Hepatocyte (in vitro differentiated cells): ENCODE measurements around the gene MEG3. TPM values are rescaled to one million over a fixed set of nuclear protein-coding genes. Genes with fewer than 3 reads are reported as not detected.

Source experiments
- DNase-seq: peaks from one replicate; pipeline ENCODE4 v3.0.0-alpha.2; 2016; ENCODE audit warnings: low spot score
- H2AFZ ChIP-seq: fragments of 200-600 bp; sonication (generic); 2 replicates; pipeline ENCODE4 v1.6.0; 2016; ENCODE audit warnings: antibody characterized with exemption, mild to moderate bottlenecking
- H3K27ac ChIP-seq: fragments of 200-600 bp; sonication (generic); 2 replicates; pipeline ENCODE4 v1.5.1; 2016; ENCODE audit warnings: mild to moderate bottlenecking
- H3K27me3 ChIP-seq: fragments of 200-600 bp; sonication (generic); 2 replicates; pipeline ENCODE4 v1.6.1; 2016
- H3K36me3 ChIP-seq: fragments of 200-600 bp; sonication (generic); replicated peaks from 2 replicates; pipeline ENCODE4 v1.5.1; 2016; ENCODE audit warnings: low read depth; ENCODE audit not compliant: insufficient read depth
- H3K4me1 ChIP-seq: fragments of 200-600 bp; sonication (generic); 2 replicates; pipeline ENCODE4 v1.5.1; 2016; ENCODE audit warnings: mild to moderate bottlenecking, moderate library complexity; ENCODE audit not compliant: insufficient read depth
- H3K4me2 ChIP-seq: fragments of 200-600 bp; sonication (generic); 2 replicates; pipeline ENCODE4 v1.6.0; 2016
- H3K4me3 ChIP-seq: fragments of 200-600 bp; sonication (generic); 2 replicates; pipeline ENCODE4 v1.5.1; 2016; ENCODE audit warnings: mild to moderate bottlenecking
- H3K79me2 ChIP-seq: fragments of 200-600 bp; sonication (generic); 2 replicates; pipeline ENCODE4 v1.6.0; 2017; ENCODE audit warnings: mild to moderate bottlenecking
- H3K9me2 ChIP-seq: fragments of 200-600 bp; sonication (generic); replicated peaks from 2 replicates; pipeline ENCODE4 v1.6.0; 2017; ENCODE audit warnings: mild to moderate bottlenecking; ENCODE audit not compliant: insufficient read depth
- H3K9me3 ChIP-seq: fragments of 200-600 bp; sonication (generic); 2 replicates; pipeline ENCODE4 v1.5.1; 2016; ENCODE audit warnings: low read depth, mild to moderate bottlenecking
- H4K20me1 ChIP-seq: fragments of 200-600 bp; sonication (generic); 2 replicates; pipeline ENCODE4 v1.6.0; 2016; ENCODE audit warnings: mild to moderate bottlenecking; ENCODE audit not compliant: insufficient read depth, poor library complexity, severe bottlenecking
- EZH2 ChIP-seq: fragments of 200-600 bp; sonication (generic); IDR thresholded peaks from 2 replicates; pipeline ENCODE4 v1.6.1; 2016; ENCODE audit warnings: antibody characterized with exemption, mild to moderate bottlenecking, borderline replicate concordance
- EZH2phosphoT487 ChIP-seq: fragments of 200-600 bp; sonication (generic); IDR thresholded peaks from one replicate; pipeline ENCODE4 v1.6.1; 2018; ENCODE audit warnings: antibody characterized with exemption, mild to moderate bottlenecking, low read depth, moderate library complexity; ENCODE audit not compliant: unreplicated experiment, severe bottlenecking
- WGBS: methylation state at CpG from one replicate; pipeline ENCODE4 v1.1.6; 2016; ENCODE audit warnings: low lambda C conversion rate; ENCODE audit errors: missing lambda C conversion rate; 5-methylcytosine and 5-hydroxymethylcytosine counted together
- polyA plus RNA-seq: library from polyadenylated mRNA; unstranded; fragments of >200 nt; fragmentation: Nextera tagmentation; extraction: Ambion mirVana; gene quantifications from 2 replicates; pipeline ENCODE4 v1.2.1, GENCODE V29; 2016
- total RNA-seq: library from RNA; depleted of rRNA; stranded (reverse); fragments of >200 nt; gene quantifications from 2 replicates; pipeline ENCODE4 v1.2.3, GENCODE V29; 2014
- TF ChIP-seq, protein P1 (sequence below): fragments of 200-600 bp; sonication (generic); IDR thresholded peaks from 2 replicates; pipeline ENCODE4 v1.5.1; 2016; ENCODE audit warnings: antibody characterized with exemption, mild to moderate bottlenecking; ENCODE audit not compliant: poor library complexity

MEG3 gene
- total and polyA plus RNA-seq, 2 experiments from 2014 or later = not detected

DNA sequence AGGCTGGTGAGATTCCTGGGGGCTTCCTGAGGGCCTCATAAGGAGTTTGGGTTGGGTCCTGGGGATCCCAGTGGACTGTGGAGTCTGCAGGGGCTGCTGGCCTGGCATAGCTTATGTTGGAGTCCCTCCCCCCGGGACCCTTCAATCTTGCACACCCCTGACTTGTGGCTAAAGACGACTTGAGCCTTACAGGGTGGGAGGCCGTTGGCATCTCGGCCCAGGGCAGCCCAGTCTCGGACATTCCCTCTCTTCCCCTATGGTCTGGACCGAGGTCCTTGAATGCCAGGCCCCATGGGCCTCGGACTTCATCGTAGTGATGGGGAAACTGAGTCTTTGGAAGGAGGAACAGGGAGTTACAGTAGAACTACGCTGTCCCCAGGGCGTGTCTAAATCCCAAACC is 65.1 kb downstream of the MEG3 start:
- Histone ChIP-seq H3K4me1 (peaks cover 24% of the 10 kb centered on the region), H3K4me2 (no peak overlapping the region), H2AFZ (no peak overlapping the region), H3K79me2 (no peaks in the 10 kb centered on the region), H3K36me3 (no peaks in the 10 kb centered on the region), H3K9me3 (no peaks in the 10 kb centered on the region), H3K4me3 (no peak overlapping the region), H3K27me3 (no peaks in the 10 kb centered on the region), H3K9me2 (no peaks in the 10 kb centered on the region), H4K20me1 (no peaks in the 10 kb centered on the region), H3K27ac (no peak overlapping the region)
- 92% methylated on average over 10 of the region's 10 CpGs for WGBS
- TF ChIP-seq EZH2phosphoT487 = no peak
- no peak for TF ChIP-seq EZH2
- TF ChIP-seq, protein P1, sequence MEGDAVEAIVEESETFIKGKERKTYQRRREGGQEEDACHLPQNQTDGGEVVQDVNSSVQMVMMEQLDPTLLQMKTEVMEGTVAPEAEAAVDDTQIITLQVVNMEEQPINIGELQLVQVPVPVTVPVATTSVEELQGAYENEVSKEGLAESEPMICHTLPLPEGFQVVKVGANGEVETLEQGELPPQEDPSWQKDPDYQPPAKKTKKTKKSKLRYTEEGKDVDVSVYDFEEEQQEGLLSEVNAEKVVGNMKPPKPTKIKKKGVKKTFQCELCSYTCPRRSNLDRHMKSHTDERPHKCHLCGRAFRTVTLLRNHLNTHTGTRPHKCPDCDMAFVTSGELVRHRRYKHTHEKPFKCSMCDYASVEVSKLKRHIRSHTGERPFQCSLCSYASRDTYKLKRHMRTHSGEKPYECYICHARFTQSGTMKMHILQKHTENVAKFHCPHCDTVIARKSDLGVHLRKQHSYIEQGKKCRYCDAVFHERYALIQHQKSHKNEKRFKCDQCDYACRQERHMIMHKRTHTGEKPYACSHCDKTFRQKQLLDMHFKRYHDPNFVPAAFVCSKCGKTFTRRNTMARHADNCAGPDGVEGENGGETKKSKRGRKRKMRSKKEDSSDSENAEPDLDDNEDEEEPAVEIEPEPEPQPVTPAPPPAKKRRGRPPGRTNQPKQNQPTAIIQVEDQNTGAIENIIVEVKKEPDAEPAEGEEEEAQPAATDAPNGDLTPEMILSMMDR = no peak
- DNase-seq = no peak

DNA sequence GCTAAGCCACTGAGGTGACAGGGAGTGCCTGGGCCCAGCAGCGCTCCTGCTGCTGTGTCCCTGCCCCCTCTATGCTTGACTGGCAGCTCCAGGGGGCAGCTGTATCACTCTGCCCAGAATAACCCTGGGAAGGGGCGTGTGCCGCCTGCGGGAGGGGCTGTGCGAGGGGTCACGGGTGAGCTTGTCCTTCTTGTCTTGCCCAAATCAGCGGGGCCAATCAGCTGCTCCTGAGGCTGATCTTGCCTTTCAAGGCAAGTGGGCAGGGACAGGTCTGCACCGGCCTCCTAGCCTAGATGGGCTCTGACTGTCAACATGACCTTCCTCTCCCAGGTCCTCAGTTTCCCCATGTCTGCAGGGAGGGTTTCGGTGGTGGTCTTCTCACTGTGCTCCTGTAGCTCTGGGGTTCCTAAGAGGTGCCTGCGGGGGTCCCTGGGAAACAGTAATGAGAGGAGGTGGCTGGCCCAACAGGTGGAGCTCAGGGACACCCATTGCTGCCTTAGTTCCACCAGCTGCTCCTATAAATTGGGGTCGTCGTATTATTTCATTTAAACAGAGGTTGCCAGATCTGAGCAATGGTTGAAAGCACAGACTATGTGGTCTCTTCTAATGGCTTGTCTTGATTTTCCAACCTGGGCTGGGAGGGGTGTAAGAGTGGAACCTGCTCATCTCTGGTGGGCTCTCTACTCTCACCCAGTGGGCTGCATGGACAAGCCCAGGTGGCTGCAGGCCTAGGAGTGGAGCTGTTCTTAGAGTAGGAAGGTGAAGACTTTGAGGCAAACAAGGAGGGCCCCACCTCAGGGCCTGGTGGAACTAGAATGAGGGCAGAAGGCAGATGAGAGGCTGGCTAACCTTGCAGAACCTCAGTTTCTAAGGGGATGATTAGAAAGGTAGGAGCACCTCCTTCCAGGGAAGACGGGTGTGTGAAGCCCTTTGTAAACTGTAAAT is 65.9 kb downstream of the MEG3 start:
- TF ChIP-seq EZH2 = no peak
- DNase-seq = no peak

DNA sequence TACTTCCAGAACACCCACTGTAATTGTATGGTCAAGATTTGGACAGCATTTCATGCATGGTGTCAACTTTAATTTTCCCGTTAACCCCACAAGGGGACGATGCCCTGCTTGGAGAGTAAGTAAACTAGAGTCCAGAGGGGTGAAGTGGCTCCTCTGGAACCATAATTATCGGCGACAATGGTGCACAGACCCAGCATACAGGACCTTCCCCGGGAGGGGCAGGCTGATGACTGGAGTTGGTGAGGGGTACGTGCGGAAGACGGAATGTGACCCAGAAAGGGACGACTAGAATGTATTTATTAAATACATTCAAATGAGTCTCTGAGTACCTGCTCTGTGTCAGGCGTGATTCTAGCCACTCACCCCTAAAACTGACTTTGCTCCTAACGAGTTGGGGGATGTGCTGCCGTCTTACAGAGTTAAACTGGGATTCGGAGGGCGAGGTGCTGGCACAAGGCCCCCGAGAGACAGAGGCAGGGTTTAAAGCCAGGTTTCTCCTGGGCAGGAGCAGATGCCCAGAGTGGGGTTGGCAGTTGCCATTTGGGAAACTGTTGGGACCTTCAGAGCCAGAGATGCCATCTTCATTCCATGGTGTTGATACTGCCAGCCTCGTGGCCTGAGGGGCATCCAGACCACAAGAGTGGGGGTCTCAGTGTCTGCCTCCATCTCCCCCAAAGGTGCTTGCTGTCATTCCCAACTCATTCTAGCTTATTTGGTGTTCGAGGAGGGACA is 66.7 kb downstream of the MEG3 start:
- H3K9me2 ChIP-seq = no peaks in the 10 kb centered on the region
- H2AFZ ChIP-seq = no peak overlapping the region
- H4K20me1 ChIP-seq = no peaks in the 10 kb centered on the region
- no peaks in the 10 kb centered on the region for H3K36me3 ChIP-seq
- no peak overlapping the region for H3K4me2 ChIP-seq
- WGBS = 89% methylated on average over 17 of the region's 17 CpGs
- no peaks in the 10 kb centered on the region for H3K27me3 ChIP-seq
- H3K9me3 ChIP-seq = no peaks in the 10 kb centered on the region
- H3K79me2 ChIP-seq = no peaks in the 10 kb centered on the region
- H3K27ac ChIP-seq = no peak overlapping the region
- DNase-seq = no peak
- peaks cover 26% of the 10 kb centered on the region for H3K4me1 ChIP-seq
- TF ChIP-seq EZH2 (no peak), EZH2phosphoT487 (no peak)
- TF ChIP-seq, protein P1 = no peak
- no peak overlapping the region for H3K4me3 ChIP-seq

More for the DNA sequence above, 65.9 kb downstream of the MEG3 start:
- H3K9me3 ChIP-seq = no peaks in the 10 kb centered on the region
- H3K4me1 ChIP-seq = peaks cover 22% of the 10 kb centered on the region
- H4K20me1 ChIP-seq = no peaks in the 10 kb centered on the region
- H3K4me2 ChIP-seq = no peak overlapping the region
- no peak overlapping the region for H2AFZ ChIP-seq
- no peaks in the 10 kb centered on the region for H3K36me3 ChIP-seq
- no peak overlapping the region for H3K4me3 ChIP-seq
- no peaks in the 10 kb centered on the region for H3K79me2 ChIP-seq
- H3K9me2 ChIP-seq = no peaks in the 10 kb centered on the region
- no peak overlapping the region for H3K27ac ChIP-seq
- 94% methylated on average over 13 of the region's 13 CpGs for WGBS
- no peaks in the 10 kb centered on the region for H3K27me3 ChIP-seq

DNA sequence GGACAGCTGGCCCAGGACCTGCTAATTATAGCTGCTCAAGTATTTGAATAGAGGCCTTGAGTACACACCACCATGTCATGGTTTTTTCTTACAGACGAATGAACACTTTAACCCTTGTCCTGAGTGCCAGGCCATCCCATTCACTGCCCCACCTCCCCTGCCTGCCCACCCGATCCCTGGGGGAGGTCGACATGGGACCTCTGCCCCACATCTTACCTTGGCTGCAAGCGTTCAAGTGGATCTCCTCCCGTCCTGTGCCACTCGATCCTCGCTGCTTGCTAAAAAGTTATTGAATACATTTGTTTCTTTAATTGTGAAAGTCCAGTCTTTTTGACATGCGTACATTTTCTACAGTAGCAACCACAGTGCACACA is 67.3 kb downstream of the MEG3 start:
- Histone ChIP-seq H3K27me3 (no peaks in the 10 kb centered on the region), H3K9me3 (no peaks in the 10 kb centered on the region), H3K79me2 (no peaks in the 10 kb centered on the region), H4K20me1 (no peaks in the 10 kb centered on the region), H3K4me2 (no peak overlapping the region), H3K9me2 (no peaks in the 10 kb centered on the region), H3K4me3 (no peak overlapping the region), H3K4me1 (peaks cover 21% of the 10 kb centered on the region), H3K27ac (no peak overlapping the region), H3K36me3 (no peaks in the 10 kb centered on the region), H2AFZ (no peak overlapping the region)
- 84% methylated on average over 8 of the region's 8 CpGs for WGBS
- TF ChIP-seq EZH2 = no peak
- TF ChIP-seq, protein P1 = no peak
- TF ChIP-seq EZH2phosphoT487 = no peak
- no peak for DNase-seq
